Measurements from ENCODE around the gene S100A12. TPM values are rescaled to one million over a fixed set of nuclear protein-coding genes. Genes with fewer than 3 reads are reported as not detected.

S100A12 gene
- total RNA-seq, 1 experiment from 2014 or later: not detected

- no peak for DNase-seq
- Histone ChIP-seq H3K4me1 (peaks cover 28% of the 10 kb centered on the region), H3K4me3 (ENCODE audit: low read depth, low read length) (no peak overlapping the region), H3K27me3 (replicated peaks; ENCODE audit: control insufficient read depth, insufficient read depth, low read length) (no peaks in the 10 kb centered on the region), H3K36me3 (ENCODE audit: control insufficient read depth, insufficient read depth, low read length) (no peaks in the 10 kb centered on the region), H3K9me3 (no peaks in the 10 kb centered on the region)
- H3K9me3 Mint-ChIP-seq (ENCODE audit: unreplicated experiment): no peaks in the 10 kb centered on the region
- peaks cover 6% of the 10 kb centered on the region for H3K4me1 Mint-ChIP-seq (ENCODE audit: low read depth, unreplicated experiment)
- ChIA-PET POLR2A (no interaction called here), CTCF (no interaction called here)
- TF ChIP-seq CTCF (IDR thresholded peaks at IDR 0.05; ENCODE audit: insufficient read depth in 1 of 2, low read depth in 1 of 2, low read length in 1 of 2, severe bottlenecking in 1 of 2, unreplicated experiment in 1 of 2): no peak
- H3K27me3 Mint-ChIP-seq (ENCODE audit: insufficient read depth, unreplicated experiment): no peaks in the 10 kb centered on the region
- H3K27ac Mint-ChIP-seq (ENCODE audit: unreplicated experiment): no peak overlapping the region
- H3K36me3 Mint-ChIP-seq (ENCODE audit: insufficient read depth, unreplicated experiment): no peaks in the 10 kb centered on the region
- H3K4me3 Mint-ChIP-seq (ENCODE audit: unreplicated experiment): no peak overlapping the region
- intact Hi-C loops (cut with micrococcal nuclease; ENCODE audit: unreplicated experiment): no loop called here
- BruUV-seq (replicated peaks): no TSS peak
These were observed 8.3 kb downstream of the S100A12 start for GRCh38 chr1:153367090-153367489.

GRCh38 chr1:153366261-153366660, 9.2 kb downstream of the S100A12 start:
- ChIA-PET CTCF (interaction anchor here (0.7 kb wide), 1 partner anchor 22 kb away, joined by 3 read pairs; no protein-coding TSS in a partner anchor), POLR2A (no interaction called here)
- no peak overlapping the region for H3K27ac Mint-ChIP-seq (ENCODE audit: unreplicated experiment)
- TF ChIP-seq CTCF (IDR thresholded peaks at IDR 0.05; ENCODE audit: insufficient read depth in 1 of 2, low read depth in 1 of 2, low read length in 1 of 2, severe bottlenecking in 1 of 2, unreplicated experiment in 1 of 2): no peak
- H3K36me3 Mint-ChIP-seq (ENCODE audit: insufficient read depth, unreplicated experiment): no peaks in the 10 kb centered on the region
- DNase-seq: no peak
- BruUV-seq (replicated peaks): no TSS peak
- no peak overlapping the region for H3K4me3 Mint-ChIP-seq (ENCODE audit: unreplicated experiment)
- H3K4me1 Mint-ChIP-seq (ENCODE audit: low read depth, unreplicated experiment): peaks cover 6% of the 10 kb centered on the region
- Histone ChIP-seq H3K36me3 (ENCODE audit: control insufficient read depth, insufficient read depth, low read length) (no peaks in the 10 kb centered on the region), H3K27me3 (replicated peaks; ENCODE audit: control insufficient read depth, insufficient read depth, low read length) (no peaks in the 10 kb centered on the region), H3K9me3 (no peaks in the 10 kb centered on the region), H3K4me3 (ENCODE audit: low read depth, low read length) (no peak overlapping the region), H3K4me1 (peaks cover 28% of the 10 kb centered on the region)
- intact Hi-C loops (cut with micrococcal nuclease; ENCODE audit: unreplicated experiment): no loop called here
- H3K27me3 Mint-ChIP-seq (ENCODE audit: insufficient read depth, unreplicated experiment): no peaks in the 10 kb centered on the region
- no peaks in the 10 kb centered on the region for H3K9me3 Mint-ChIP-seq (ENCODE audit: unreplicated experiment)

- no peaks in the 10 kb centered on the region for H3K36me3 Mint-ChIP-seq (ENCODE audit: insufficient read depth, unreplicated experiment)
- no peak overlapping the region for H3K27ac Mint-ChIP-seq (ENCODE audit: unreplicated experiment)
- no peak for DNase-seq
- no peaks in the 10 kb centered on the region for H3K27me3 Mint-ChIP-seq (ENCODE audit: insufficient read depth, unreplicated experiment)
- no TSS peak for BruUV-seq (replicated peaks)
- TF ChIP-seq CTCF (IDR thresholded peaks at IDR 0.05; ENCODE audit: insufficient read depth in 1 of 2, low read depth in 1 of 2, low read length in 1 of 2, severe bottlenecking in 1 of 2, unreplicated experiment in 1 of 2): no peak
- no peaks in the 10 kb centered on the region for H3K27me3 ChIP-seq (replicated peaks; ENCODE audit: control insufficient read depth, insufficient read depth, low read length)
- H3K36me3 ChIP-seq (ENCODE audit: control insufficient read depth, insufficient read depth, low read length): no peaks in the 10 kb centered on the region
- H3K4me1 Mint-ChIP-seq (ENCODE audit: low read depth, unreplicated experiment): peaks cover 6% of the 10 kb centered on the region
- H3K9me3 ChIP-seq: no peaks in the 10 kb centered on the region
- ChIA-PET CTCF (interaction anchor here (0.7 kb wide), 1 partner anchor 22 kb away, joined by 3 read pairs; no protein-coding TSS in a partner anchor), POLR2A (no interaction called here)
- H3K4me1 ChIP-seq: peaks cover 28% of the 10 kb centered on the region
- H3K4me3 Mint-ChIP-seq (ENCODE audit: unreplicated experiment): no peak overlapping the region
- no peaks in the 10 kb centered on the region for H3K9me3 Mint-ChIP-seq (ENCODE audit: unreplicated experiment)
- intact Hi-C loops (cut with micrococcal nuclease; ENCODE audit: unreplicated experiment): no loop called here
- H3K4me3 ChIP-seq (ENCODE audit: low read depth, low read length): no peak overlapping the region
These were observed 9.7 kb downstream of the S100A12 start for GRCh38 chr1:153365696-153366095.

All from Caco-2 (cell line).